PFSK-1 (cell line): ENCODE data around the gene RPS29.

Experiments
- FOXP2 ChIP-seq: optimal IDR thresholded peaks from 2 replicates; pipeline ENCODE3; 2011; ENCODE audit warnings: borderline replicate concordance, control low read depth, inconsistent platforms; ENCODE audit not compliant: insufficient read depth; ENCODE audit errors: extremely low read length, extremely low read depth
- POLR2AphosphoS5 ChIP-seq: IDR thresholded peaks from 2 replicates; pipeline ENCODE4 v1.6.1; 2012; ENCODE audit warnings: low read depth, mild to moderate bottlenecking, control low read depth, low read length, moderate library complexity
- SIN3A ChIP-seq: IDR thresholded peaks from 2 replicates; pipeline ENCODE4 v1.6.1; 2012; ENCODE audit warnings: mild to moderate bottlenecking, low read length, moderate library complexity, borderline replicate concordance; ENCODE audit not compliant: insufficient read depth
- TAF1 ChIP-seq: IDR thresholded peaks from 2 replicates; pipeline ENCODE4 v1.6.1; 2012; ENCODE audit warnings: low read length, control low read depth, borderline replicate concordance; ENCODE audit not compliant: insufficient read depth
- TF ChIP-seq, protein P1 (sequence below), 2 experiments: IDR thresholded peaks; 2 replicates each; pipeline versions ENCODE4 v1.6.1 to v1.8.0; 2011 to 2012; ENCODE audit warnings: low read depth in 2 of 2, low read length in 2 of 2, control low read depth in 1 of 2, inconsistent platforms in 1 of 2, mild to moderate bottlenecking in 1 of 2, moderate library complexity in 1 of 2; ENCODE audit not compliant: insufficient read depth in 1 of 2

- no peak for TF ChIP-seq POLR2AphosphoS5
- no peak for TF ChIP-seq TAF1
- no peak for TF ChIP-seq FOXP2
- TF ChIP-seq, protein P1, sequence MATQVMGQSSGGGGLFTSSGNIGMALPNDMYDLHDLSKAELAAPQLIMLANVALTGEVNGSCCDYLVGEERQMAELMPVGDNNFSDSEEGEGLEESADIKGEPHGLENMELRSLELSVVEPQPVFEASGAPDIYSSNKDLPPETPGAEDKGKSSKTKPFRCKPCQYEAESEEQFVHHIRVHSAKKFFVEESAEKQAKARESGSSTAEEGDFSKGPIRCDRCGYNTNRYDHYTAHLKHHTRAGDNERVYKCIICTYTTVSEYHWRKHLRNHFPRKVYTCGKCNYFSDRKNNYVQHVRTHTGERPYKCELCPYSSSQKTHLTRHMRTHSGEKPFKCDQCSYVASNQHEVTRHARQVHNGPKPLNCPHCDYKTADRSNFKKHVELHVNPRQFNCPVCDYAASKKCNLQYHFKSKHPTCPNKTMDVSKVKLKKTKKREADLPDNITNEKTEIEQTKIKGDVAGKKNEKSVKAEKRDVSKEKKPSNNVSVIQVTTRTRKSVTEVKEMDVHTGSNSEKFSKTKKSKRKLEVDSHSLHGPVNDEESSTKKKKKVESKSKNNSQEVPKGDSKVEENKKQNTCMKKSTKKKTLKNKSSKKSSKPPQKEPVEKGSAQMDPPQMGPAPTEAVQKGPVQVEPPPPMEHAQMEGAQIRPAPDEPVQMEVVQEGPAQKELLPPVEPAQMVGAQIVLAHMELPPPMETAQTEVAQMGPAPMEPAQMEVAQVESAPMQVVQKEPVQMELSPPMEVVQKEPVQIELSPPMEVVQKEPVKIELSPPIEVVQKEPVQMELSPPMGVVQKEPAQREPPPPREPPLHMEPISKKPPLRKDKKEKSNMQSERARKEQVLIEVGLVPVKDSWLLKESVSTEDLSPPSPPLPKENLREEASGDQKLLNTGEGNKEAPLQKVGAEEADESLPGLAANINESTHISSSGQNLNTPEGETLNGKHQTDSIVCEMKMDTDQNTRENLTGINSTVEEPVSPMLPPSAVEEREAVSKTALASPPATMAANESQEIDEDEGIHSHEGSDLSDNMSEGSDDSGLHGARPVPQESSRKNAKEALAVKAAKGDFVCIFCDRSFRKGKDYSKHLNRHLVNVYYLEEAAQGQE (IDR thresholded peaks at IDR 0.05; ENCODE audit: insufficient read depth in 1 of 2, low read depth in 2 of 2, low read length in 2 of 2) = no peak
- TF ChIP-seq SIN3A = no peak
These were observed 47.3 kb downstream of the RPS29 start for GRCh38 chr14:49538852-49539251.
